K562 (cell line): Measurements from ENCODE around the gene RDH8. TPM values are rescaled to one million over a fixed set of nuclear protein-coding genes. Genes with fewer than 3 reads are reported as not detected.
A peak's percentile ranks its signal among the peaks of the same experiment; 100 is the strongest.

Experiments
- FOXA3 ChIP-seq, 2 experiments: fragments of 450-650 bp in 1 of 2; sonication (generic) in 1 of 2; formaldehyde crosslinking; IDR thresholded peaks in 1 of 2; conservative IDR thresholded peaks in 1 of 2; 2 replicates each; pipeline versions ENCODE4 v1.4.0 to v1.8.0; 2020 to 2022; ENCODE audit warnings: mild to moderate bottlenecking in 2 of 2, missing genetic modification reagents in 1 of 2
- MGA ChIP-seq: fragments of 450-650 bp; IDR thresholded peaks from 2 replicates; pipeline ENCODE4 v1.6.1; 2016; ENCODE audit warnings: mild to moderate bottlenecking, moderate library complexity
- MYNN ChIP-seq, 2 experiments: sonication (generic); formaldehyde crosslinking in 1 of 2; IDR thresholded peaks; 2 replicates each; pipeline versions ENCODE4 v1.5.0 to v1.6.1; 2016 to 2020; ENCODE audit warnings: antibody characterized with exemption in 1 of 2, missing genetic modification reagents in 1 of 2
- REST ChIP-seq, 2 experiments: fragments of 450-650 bp; formaldehyde crosslinking in 1 of 2; IDR thresholded peaks; 2 replicates each; pipeline versions ENCODE4 v1.4.0 to v1.6.1; 2014 to 2020; ENCODE audit warnings: mild to moderate bottlenecking in 2 of 2, borderline replicate concordance in 1 of 2, low read depth in 1 of 2
- ZEB2 ChIP-seq: fragments of 450-650 bp; IDR thresholded peaks from 2 replicates; pipeline ENCODE4 v1.6.1; 2016
- ZZZ3 ChIP-seq: fragments of 450-650 bp; IDR thresholded peaks from 2 replicates; pipeline ENCODE4 v1.6.1; 2016; ENCODE audit warnings: antibody characterized with exemption, mild to moderate bottlenecking, moderate library complexity
- polyA plus RNA-seq, 8 experiments: library from polyadenylated mRNA; depleted of rRNA in 4 of 8; stranded (reverse) in 5 of 8; unstranded in 3 of 8; fragments of >200 nt; fragmentation: Nextera tagmentation in 2 of 8; fragmentation: Illumina TruSeq in 1 of 8; extraction: Ambion mirVana in 2 of 8; extraction: Trizol in 1 of 8; gene quantifications; 2 replicates each; pipeline versions ENCODE4 v1.2.1 to v1.2.3, GENCODE V29; 2011 to 2014; ENCODE audit warnings: inconsistent platforms in 1 of 8, missing spikeins in 1 of 8
- total RNA-seq, 7 experiments: library from RNA; depleted of rRNA in 6 of 7; stranded (reverse); fragments of >200 nt in 6 of 7; fragmentation: Illumina TruSeq in 2 of 7; extraction: Trizol in 2 of 7; gene quantifications; 2 replicates each; pipeline versions ENCODE4 v1.2.1 to v1.2.3, GENCODE V29; 2011 to 2021; ENCODE audit warnings: low replicate concordance in 1 of 7

The RDH8 gene
- total and polyA plus RNA-seq, 9 of the 15 experiments (the other 6 are each of a cell fraction or from before 2014, with no cell fraction given): not detected

GRCh38 chr19:10027158-10027997 is 14.1 kb downstream of the RDH8 start (continued):
- TF ChIP-seq REST (IDR thresholded peaks at IDR 0.05; ENCODE audit: borderline replicate concordance) (peak; percentile 93), REST (CRISPR knock-in tag; IDR thresholded peaks at IDR 0.05; ENCODE audit: low read depth) (no peak), MYNN (IDR thresholded peaks at IDR 0.05) (0 out of 2 replicates have a peak, but pooled peaks have one; percentile 47), MYNN (CRISPR knock-in tag; IDR thresholded peaks at IDR 0.05) (no peak), MGA (peak; percentile 57), FOXA3 (CRISPR knock-in tag; conservative IDR thresholded peaks at IDR 0.05 in 1 of 2, IDR thresholded peaks at IDR 0.05 in 1 of 2) (peak in 1 of 2 experiments; percentile 61; a peak in 1 of 4 replicates), ZEB2 (0 out of 2 replicates have a peak, but pooled peaks have one; percentile 12), ZZZ3 (no peak)
